GM18870 (cell line): ENCODE results near the gene CRYGN.
A peak's percentile ranks its signal among the peaks of the same experiment; 100 is the strongest.

Source experiments
- ATAC-seq: cut with Tn5 transposase; IDR thresholded peaks from one replicate; pipeline ENCODE4 v1.9.1; 2021; ENCODE audit warnings: moderate library complexity; ENCODE audit not compliant: unreplicated experiment

Gene CRYGN

GRCh38 chr7:151408839-151409666 lies 30.9 kb downstream of the CRYGN start:
- ATAC-seq = no peak

GRCh38 chr7:151408498-151408838 lies 31.5 kb downstream of the CRYGN start:
- no peak for ATAC-seq

- no peak for ATAC-seq
Observed at GRCh38 chr7:151406886-151407583, 32.9 kb downstream of the CRYGN start.

- ATAC-seq = no peak
Observed at GRCh38 chr7:151406051-151406875, 33.7 kb downstream of the CRYGN start.

- ATAC-seq = no peak
Observed at GRCh38 chr7:151405588-151405987, 34.4 kb downstream of the CRYGN start.

GRCh38 chr7:151405056-151405455 lies 34.9 kb downstream of the CRYGN start:
- no peak for ATAC-seq

GRCh38 chr7:151404216-151405011 lies 35.5 kb downstream of the CRYGN start:
- ATAC-seq = no peak

GRCh38 chr7:151403764-151404163 lies 36.2 kb downstream of the CRYGN start:
- no peak for ATAC-seq

GRCh38 chr7:151402029-151402835 lies 37.7 kb downstream of the CRYGN start:
- ATAC-seq = no peak

GRCh38 chr7:151400626-151401315 lies 39.2 kb downstream of the CRYGN start:
- peak; percentile 81 for ATAC-seq

- ATAC-seq = no peak
Observed at GRCh38 chr7:151399906-151400305, 40.0 kb downstream of the CRYGN start.

- no peak for ATAC-seq
Observed at GRCh38 chr7:151399305-151399601, 40.7 kb downstream of the CRYGN start.

GRCh38 chr7:151398446-151399304 lies 41.3 kb downstream of the CRYGN start:
- ATAC-seq = no peak

GRCh38 chr7:151397026-151397425 lies 42.9 kb downstream of the CRYGN start:
- no peak for ATAC-seq

GRCh38 chr7:151396328-151396970 lies 43.5 kb downstream of the CRYGN start:
- no peak for ATAC-seq

- ATAC-seq = no peak
Observed at GRCh38 chr7:151395036-151395367, 44.9 kb downstream of the CRYGN start.

GRCh38 chr7:151394076-151395035 lies 45.6 kb downstream of the CRYGN start:
- ATAC-seq = no peak
